Effector memory CD4-positive, alpha-beta T cell (primary cell): ENCODE measurements around the gene BMP15.

Source experiments
- DNase-seq, 3 donors: peaks; one replicate each; pipeline ENCODE4 v3.0.0-alpha.2; 2020
- H3K27ac ChIP-seq: 2 replicates; pipeline ENCODE4 v1.7.0; 2013; ENCODE audit warnings: mild to moderate bottlenecking, low read length, moderate library complexity; ENCODE audit not compliant: insufficient read depth, poor library complexity, severe bottlenecking
- H3K27me3 ChIP-seq: replicated peaks from 2 replicates; pipeline ENCODE4 v1.7.0; 2013; ENCODE audit warnings: mild to moderate bottlenecking, low read length; ENCODE audit not compliant: insufficient read depth, control insufficient read depth, poor library complexity, severe bottlenecking
- H3K36me3 ChIP-seq: 2 replicates; pipeline ENCODE4 v1.7.0; 2013; ENCODE audit warnings: mild to moderate bottlenecking, low read length, moderate library complexity; ENCODE audit not compliant: control insufficient read depth, insufficient read depth
- H3K4me1 ChIP-seq: 2 replicates; pipeline ENCODE4 v1.7.0; 2013; ENCODE audit warnings: low read length, mild to moderate bottlenecking; ENCODE audit not compliant: control insufficient read depth, insufficient read depth, poor library complexity, severe bottlenecking
- H3K4me3 ChIP-seq: 2 replicates; pipeline ENCODE4 v1.7.0; 2013; ENCODE audit warnings: low read length, low read depth, mild to moderate bottlenecking; ENCODE audit not compliant: insufficient read depth, poor library complexity, severe bottlenecking
- H3K9me3 ChIP-seq: 2 replicates; pipeline ENCODE4 v1.7.0; 2013; ENCODE audit warnings: mild to moderate bottlenecking, low read length, moderate library complexity; ENCODE audit not compliant: control insufficient read depth

Gene BMP15

GRCh38 chrX:50893047-50893446, 17.5 kb upstream of the BMP15 start:
- H3K9me3 ChIP-seq = no peaks in the 10 kb centered on the region
- no peaks in the 10 kb centered on the region for H3K36me3 ChIP-seq
- no peak overlapping the region for H3K4me3 ChIP-seq
- no peaks in the 10 kb centered on the region for H3K27me3 ChIP-seq
- H3K27ac ChIP-seq = no peak overlapping the region
- no peak for DNase-seq
- no peaks in the 10 kb centered on the region for H3K4me1 ChIP-seq

GRCh38 chrX:50893466-50893865, 17.1 kb upstream of the BMP15 start:
- no peaks in the 10 kb centered on the region for H3K27me3 ChIP-seq
- no peak for DNase-seq
- H3K9me3 ChIP-seq = no peaks in the 10 kb centered on the region
- no peaks in the 10 kb centered on the region for H3K36me3 ChIP-seq
- H3K4me3 ChIP-seq = no peak overlapping the region
- H3K4me1 ChIP-seq = no peaks in the 10 kb centered on the region
- H3K27ac ChIP-seq = no peak overlapping the region

DNA sequence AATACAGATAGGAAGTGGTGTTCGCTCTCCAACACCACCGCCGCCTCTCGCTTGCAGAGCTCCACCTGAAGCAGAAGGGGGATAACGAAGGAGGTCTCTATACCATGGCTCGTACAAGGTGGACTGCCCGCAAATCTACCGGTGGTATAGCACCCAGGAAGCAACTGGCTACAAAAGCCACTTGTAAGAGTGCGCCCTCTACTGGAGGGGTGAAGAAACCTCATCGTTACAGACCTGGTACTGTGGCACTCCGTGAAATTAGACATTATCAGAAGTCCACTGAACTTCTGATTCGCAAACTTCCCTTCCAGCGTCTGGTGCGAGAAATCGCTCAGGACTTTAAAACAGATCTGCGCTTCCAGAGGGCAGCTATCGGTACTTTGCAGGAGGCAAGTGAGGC, 5.2 kb upstream of the BMP15 start:
- Histone ChIP-seq H3K9me3 (no peaks in the 10 kb centered on the region), H3K27me3 (no peaks in the 10 kb centered on the region), H3K4me1 (no peaks in the 10 kb centered on the region), H3K27ac (no peak overlapping the region), H3K4me3 (no peak overlapping the region), H3K36me3 (no peaks in the 10 kb centered on the region)
- DNase-seq = no peak

GRCh38 chrX:50913520-50913919, 3.0 kb downstream of the BMP15 start:
- DNase-seq = no peak
- no peaks in the 10 kb centered on the region for H3K36me3 ChIP-seq
- no peaks in the 10 kb centered on the region for H3K4me1 ChIP-seq
- H3K27me3 ChIP-seq = no peaks in the 10 kb centered on the region
- no peak overlapping the region for H3K27ac ChIP-seq
- H3K4me3 ChIP-seq = no peak overlapping the region
- H3K9me3 ChIP-seq = no peaks in the 10 kb centered on the region

GRCh38 chrX:50920132-50920531, 9.6 kb downstream of the BMP15 start:
- H3K27ac ChIP-seq = no peak overlapping the region
- H3K36me3 ChIP-seq = no peaks in the 10 kb centered on the region
- no peak for DNase-seq
- H3K4me1 ChIP-seq = no peaks in the 10 kb centered on the region
- H3K27me3 ChIP-seq = peaks cover 3% of the 10 kb centered on the region
- no peaks in the 10 kb centered on the region for H3K9me3 ChIP-seq
- no peak overlapping the region for H3K4me3 ChIP-seq

DNA sequence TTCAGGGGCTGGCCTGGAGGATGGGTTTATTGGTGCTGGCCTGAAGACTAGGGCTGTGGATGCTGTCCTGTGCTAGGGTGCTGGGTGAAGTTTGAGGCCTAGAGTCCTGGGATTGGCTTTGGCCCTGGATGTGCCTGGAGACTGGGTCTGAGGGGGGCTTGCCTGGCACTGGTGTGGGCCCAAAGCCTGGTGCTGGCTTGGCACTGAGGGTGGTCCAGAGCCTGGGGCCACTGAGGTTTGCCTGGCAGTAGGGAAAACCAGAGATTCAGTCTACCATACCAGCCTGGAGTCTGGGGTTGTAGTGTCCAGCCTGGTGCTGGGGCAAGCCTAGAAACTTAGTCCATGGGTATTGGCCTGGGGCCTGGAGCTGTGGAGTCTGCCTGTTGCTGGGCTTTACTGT, 16.6 kb downstream of the BMP15 start:
- no peak for DNase-seq
- Histone ChIP-seq H3K27ac (no peak overlapping the region), H3K4me1 (no peaks in the 10 kb centered on the region), H3K9me3 (no peaks in the 10 kb centered on the region), H3K4me3 (no peak overlapping the region), H3K27me3 (no peaks in the 10 kb centered on the region), H3K36me3 (no peaks in the 10 kb centered on the region)

DNA sequence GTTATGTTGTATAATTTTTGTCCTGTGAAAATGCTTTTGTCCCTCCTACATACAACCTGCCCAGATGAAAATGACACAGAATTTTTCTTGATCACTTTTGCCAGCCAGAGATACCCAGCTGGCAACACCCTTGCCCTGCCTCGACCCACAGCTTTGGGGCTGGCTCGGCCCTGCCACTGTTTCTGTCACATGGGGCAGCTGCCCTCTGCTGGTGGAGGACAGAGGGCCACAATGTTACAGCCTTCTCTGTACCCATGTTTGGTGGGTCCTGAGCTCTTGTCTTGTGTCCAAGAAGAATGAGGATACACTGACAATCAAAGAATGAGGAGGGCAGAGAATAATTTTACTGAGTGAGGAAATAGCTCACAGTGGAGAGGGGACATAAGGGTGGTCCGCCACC, 31.1 kb downstream of the BMP15 start:
- Histone ChIP-seq H3K27me3 (no peaks in the 10 kb centered on the region), H3K27ac (no peak overlapping the region), H3K4me1 (no peaks in the 10 kb centered on the region), H3K4me3 (no peak overlapping the region), H3K36me3 (no peaks in the 10 kb centered on the region), H3K9me3 (no peaks in the 10 kb centered on the region)
- no peak for DNase-seq

DNA sequence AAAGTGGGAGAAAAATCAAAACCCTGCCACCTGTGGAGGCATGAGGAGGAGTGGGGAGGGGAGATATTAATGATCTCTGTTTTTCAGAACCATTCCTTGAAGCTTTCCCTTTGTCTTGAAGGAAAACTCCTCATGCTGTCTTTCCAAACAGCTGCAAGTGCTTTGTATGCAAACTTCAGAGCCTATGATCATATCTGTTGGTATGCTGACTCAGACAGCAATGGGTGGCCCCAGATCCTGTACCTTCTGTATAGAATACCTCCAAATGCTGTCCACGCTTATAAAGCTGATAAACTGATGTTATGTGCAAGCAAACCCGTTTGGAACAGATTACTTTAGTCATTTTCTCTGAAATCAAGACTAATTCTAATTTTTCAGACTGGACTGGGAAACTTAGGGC, 31.9 kb downstream of the BMP15 start:
- no peak overlapping the region for H3K4me3 ChIP-seq
- no peaks in the 10 kb centered on the region for H3K4me1 ChIP-seq
- no peak overlapping the region for H3K27ac ChIP-seq
- DNase-seq = no peak
- no peaks in the 10 kb centered on the region for H3K9me3 ChIP-seq
- no peaks in the 10 kb centered on the region for H3K36me3 ChIP-seq
- H3K27me3 ChIP-seq = no peaks in the 10 kb centered on the region

- no peaks in the 10 kb centered on the region for H3K4me1 ChIP-seq
- H3K36me3 ChIP-seq = no peaks in the 10 kb centered on the region
- no peak overlapping the region for H3K27ac ChIP-seq
- no peak for DNase-seq
- no peaks in the 10 kb centered on the region for H3K27me3 ChIP-seq
- no peaks in the 10 kb centered on the region for H3K9me3 ChIP-seq
- no peak overlapping the region for H3K4me3 ChIP-seq
Measured at GRCh38 chrX:50952406-50952805, 41.9 kb downstream of the BMP15 start.

GRCh38 chrX:50953832-50954231, 43.3 kb downstream of the BMP15 start:
- no peak for DNase-seq
- no peak overlapping the region for H3K27ac ChIP-seq
- H3K4me1 ChIP-seq = no peaks in the 10 kb centered on the region
- H3K4me3 ChIP-seq = no peak overlapping the region
- no peaks in the 10 kb centered on the region for H3K27me3 ChIP-seq
- no peaks in the 10 kb centered on the region for H3K36me3 ChIP-seq
- H3K9me3 ChIP-seq = no peaks in the 10 kb centered on the region

GRCh38 chrX:50962156-50962555, 51.6 kb downstream of the BMP15 start:
- Histone ChIP-seq H3K27me3 (no peaks in the 10 kb centered on the region), H3K9me3 (no peaks in the 10 kb centered on the region), H3K4me3 (no peak overlapping the region), H3K36me3 (no peaks in the 10 kb centered on the region), H3K27ac (no peak overlapping the region), H3K4me1 (no peaks in the 10 kb centered on the region)
- DNase-seq = no peak
